ENCODE data around the gene SMR3A.

Gene SMR3A

DNA sequence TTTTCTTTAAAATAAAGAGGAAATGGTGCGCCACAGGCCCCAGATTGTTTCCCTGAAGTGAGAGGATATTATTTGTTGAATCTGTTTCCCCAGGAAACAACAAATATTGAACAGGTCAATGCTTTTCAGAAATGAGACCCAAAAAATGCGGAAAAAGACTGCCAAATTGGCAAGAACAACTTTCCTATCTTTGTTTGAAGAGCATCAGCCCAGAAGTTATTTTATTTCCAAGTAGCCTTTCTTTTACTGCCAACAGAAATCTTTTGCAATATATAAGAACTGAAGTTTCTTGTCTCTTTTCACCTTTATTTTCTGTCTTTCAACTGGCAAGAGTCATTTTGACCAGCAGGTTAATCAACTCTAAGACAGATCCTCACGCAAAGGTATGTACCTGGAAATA is at the start of gene SMR3A:
SMR3A (plus strand) TSS at position 301 of the 400 bp plus-strand sequence. CDS start 1,356 bp downstream, outside the sequence.
- DNase-seq (ENCODE audit: low read depth in 3 of 3), result no peak

DNA sequence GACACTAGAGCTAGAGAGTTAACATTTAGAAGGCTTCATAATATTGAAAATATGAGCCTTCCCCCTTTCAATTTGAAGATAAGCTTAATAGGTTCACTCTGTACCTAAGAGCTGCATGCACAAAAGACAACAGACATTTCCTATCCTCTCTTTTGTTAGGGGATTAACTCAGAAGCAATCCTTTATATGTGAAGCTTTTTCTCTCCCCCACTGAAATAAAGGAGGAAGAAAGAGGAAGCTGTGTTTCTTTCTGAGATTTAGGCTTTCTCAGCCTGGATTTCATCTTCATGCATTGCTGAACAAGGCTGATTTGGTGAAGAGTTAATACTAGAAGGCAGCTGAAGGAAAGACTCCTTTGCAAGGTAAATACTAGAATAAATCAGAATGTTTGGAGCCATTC is 46.8 kb upstream of the SMR3A start:
- DNase-seq (ENCODE audit: low read depth in 3 of 3), result no peak

DNA sequence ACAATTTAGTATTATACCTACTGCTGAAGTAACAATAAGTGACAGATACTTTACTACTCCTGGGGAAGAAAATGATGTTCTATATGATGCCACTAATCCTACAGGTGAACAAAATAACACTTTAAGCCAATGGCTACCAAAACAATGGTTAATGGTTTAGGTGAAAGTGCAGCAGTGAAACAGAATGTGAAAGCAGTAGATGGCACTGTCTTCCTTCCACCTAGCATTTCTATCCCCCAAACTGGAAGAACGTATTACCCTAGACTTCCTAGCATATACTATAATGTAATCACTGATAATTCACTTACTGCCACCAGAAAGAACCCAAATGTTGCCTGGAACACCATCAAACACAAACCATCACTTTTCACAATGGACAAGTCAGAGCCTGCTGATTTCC is 44.6 kb upstream of the SMR3A start:
- DNase-seq (ENCODE audit: low read depth in 3 of 3), result no peak

DNA sequence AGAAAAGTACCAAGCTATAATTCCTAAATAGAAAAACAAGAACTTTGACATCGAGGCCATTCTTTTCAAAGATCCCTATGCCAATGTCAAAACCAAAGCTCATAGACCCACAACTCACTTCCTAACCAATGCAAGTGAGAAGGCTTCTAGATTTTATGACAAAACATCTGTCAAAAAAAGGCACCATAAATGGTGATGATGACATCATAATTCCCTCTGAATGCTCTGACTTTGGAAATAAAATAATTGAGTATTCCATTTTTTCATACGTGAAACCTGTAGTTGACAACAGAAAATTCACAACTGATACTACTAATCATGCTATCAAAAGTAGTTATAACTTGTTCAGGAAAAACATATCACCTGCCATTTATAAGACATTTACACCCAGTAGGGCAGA is 34.5 kb upstream of the SMR3A start:
- no peak for DNase-seq (ENCODE audit: low read depth in 3 of 3)

DNA sequence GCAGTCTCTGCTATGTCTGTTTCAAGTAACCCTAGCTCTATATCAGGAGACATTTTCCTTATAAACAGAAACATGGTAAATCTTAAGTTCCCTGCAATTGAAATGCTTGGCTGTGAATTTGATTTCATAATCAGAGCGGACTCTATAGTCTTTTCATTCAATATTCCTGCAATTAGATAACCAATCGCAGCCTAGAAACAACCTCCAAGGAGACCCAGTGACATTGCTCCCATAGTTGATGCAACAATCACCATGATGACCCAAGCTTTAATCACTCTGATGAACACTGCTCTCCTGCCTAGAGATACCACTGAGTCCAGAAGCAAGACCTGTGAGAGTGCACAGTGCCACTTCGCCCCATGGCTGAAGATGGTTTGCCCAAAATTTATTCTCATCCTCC is 25.9 kb upstream of the SMR3A start, which contains the start of gene CABS1:
CABS1 (plus strand) TSS at position 301 of the 400 bp plus-strand sequence; CDS start at position 360, 59 bp downstream.
- no peak for DNase-seq (ENCODE audit: low read depth in 3 of 3)

DNA sequence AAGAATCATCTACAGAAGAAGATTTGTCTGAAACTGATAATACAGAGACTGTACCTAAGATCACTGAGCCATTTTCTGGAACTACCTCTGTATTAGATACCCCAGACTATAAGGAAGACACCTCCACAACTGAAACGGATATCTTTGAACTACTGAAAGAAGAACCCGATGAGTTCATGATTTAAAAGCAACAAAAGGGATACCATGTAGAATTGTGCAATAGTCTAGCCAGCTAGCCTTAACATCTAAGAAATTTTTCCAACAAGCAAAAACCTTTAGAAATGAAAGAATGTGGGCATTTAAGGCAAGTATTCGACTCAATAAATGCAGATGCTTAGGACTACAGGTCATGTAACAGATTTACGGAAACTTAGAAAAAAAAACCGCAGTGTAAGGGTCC is 24.5 kb upstream of the SMR3A start:
- DNase-seq (ENCODE audit: low read depth in 3 of 3), result no peak

DNA sequence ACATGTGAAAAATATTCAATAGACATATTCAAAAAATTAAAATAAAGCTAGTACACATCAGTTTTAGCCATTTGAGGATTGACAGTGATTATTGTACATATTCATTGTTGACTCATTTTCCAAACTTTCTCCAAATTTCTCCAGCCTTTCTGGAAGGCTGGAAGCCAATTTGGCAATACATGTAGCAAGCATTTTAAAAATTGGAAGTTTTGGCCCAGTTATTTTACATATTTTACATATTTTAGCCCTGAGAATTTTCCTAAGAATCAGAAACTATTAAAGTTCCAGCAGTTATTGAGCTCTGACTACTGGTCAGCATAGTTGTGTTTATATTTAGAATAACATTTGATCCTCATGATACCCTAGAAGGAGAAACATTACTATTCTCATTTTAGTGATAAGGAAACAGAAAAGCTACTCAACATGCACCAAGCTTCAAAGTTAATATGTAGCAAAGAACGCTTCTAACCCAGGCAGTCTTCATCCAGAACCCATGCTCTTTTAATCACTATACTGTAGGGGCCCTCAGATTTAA is 22.6 kb upstream of the SMR3A start:
- no peak for DNase-seq (ENCODE audit: low read depth in 3 of 3)

DNA sequence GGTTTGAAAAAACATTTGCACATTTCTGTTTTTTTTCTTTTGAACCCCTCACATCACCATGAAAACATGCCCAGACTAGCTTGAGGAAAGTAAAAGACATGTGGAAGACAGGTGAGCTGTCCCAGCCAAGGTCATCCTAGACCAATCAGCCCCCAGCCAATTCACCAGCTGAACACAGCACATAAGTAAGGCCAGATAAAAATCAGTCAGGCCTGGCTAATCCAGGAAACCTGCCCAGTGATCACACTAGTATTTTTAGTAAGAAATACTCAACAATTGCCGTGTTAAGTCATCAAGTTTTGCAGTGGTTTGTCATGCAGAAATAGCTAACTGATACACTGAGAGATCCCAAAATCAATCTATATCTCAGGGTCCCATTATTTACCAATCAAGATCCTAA is 4.4 kb upstream of the SMR3A start:
- no peak for DNase-seq (ENCODE audit: low read depth in 3 of 3)

DNA sequence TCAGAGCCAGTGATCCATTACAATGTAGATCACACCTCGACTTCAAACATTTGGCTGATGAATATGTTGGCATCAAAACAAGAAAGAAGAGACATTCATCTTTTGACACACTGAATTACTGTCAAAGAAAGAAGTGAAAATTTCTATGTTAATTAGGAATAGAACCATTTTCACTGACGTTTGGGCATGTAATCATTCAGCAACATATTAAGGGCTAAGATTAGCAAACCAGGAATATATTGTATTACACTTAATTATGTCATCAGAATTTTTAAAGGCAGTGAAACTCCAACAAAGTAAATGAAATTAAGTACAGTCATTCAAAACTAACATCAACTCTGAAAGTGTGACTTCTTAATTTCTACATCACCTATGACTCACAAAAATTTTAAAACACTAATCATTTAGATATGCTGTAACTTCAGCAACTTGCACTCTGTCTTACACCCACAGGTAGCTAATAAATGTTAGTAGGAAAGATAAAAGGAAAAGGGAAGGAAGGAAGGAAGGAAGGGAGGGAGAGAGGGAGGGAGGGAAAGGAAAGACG is 1.4 kb upstream of the SMR3A start:
- no peak for DNase-seq (ENCODE audit: low read depth in 3 of 3)

DNA sequence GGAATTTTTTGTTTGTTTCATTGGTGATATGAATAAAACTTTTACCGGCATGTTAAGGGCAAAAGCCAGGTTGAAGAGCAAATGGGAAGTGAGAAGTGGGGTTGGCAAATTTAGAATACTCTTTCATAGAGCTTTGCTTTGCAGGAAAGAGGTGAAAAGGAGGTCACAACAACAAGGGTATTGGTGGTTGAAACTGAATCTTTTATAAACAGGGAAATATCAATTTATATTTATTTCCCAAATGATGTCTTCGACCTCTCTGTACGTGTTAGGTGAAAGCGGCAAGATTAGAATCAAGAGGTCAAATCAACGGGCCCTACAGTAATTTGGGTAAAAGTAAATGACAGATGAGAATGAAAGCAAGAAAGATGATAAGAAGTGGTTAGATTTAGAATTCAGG is 3.4 kb downstream of the SMR3A start:
- no peak for DNase-seq (ENCODE audit: low read depth in 3 of 3)

DNA sequence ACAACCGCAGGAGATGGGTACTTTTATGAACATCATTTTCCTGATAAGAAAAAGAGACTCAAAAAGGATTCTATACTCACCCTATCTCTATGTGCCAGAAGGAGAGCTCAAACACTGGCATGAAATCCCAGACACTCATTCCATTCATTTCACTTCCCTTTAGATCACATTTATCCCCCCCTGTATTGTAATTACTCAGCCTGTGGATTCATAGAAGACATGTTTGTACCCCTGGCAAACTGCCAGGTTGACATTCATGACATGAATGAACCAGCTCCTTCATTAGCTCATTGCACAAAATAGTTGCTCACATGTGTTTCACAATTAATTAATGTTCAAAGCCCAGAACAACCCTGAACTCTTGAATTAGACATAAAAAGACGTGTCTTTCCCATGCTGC is 4.9 kb downstream of the SMR3A start:
- no peak for DNase-seq (ENCODE audit: low read depth in 3 of 3)

DNA sequence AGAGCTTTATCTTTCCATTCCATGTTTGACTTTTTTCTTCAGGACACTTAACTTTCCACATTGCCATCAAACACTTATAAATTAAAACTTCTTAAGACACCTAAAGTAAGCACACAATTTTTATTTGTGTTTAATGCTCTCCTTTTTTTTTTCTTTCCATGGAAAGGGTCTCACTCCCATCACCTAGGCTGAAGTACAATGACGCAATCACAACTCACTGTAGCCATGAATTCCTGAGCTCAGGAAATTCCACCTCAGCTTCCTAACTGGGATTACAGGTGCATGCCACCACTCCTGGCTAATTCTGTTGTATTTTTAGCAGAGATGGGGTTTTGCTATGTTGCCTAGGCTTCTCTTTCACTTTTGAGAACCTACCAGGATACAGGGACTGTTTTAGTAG is 7.3 kb downstream of the SMR3A start:
- no peak for DNase-seq (ENCODE audit: low read depth in 3 of 3)

DNA sequence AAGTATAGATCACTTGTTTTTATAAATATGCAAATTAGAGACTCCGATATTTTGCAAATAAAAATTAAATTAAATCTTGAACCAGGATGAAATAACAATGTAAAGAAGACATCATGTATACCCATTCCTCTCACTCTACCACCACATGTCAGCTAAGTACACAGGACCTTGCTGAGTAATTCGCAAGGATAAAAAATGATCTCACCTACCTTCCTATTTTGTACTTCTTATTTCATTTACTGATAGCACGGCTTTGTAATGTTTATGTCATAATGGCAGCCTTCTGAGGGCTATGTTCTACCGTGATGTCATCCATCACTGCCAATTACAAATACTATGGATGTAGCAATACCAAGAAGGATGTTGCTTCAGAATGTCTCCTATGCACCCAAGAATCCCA is 11.4 kb downstream of the SMR3A start:
- DNase-seq (ENCODE audit: low read depth in 3 of 3), result no peak

DNA sequence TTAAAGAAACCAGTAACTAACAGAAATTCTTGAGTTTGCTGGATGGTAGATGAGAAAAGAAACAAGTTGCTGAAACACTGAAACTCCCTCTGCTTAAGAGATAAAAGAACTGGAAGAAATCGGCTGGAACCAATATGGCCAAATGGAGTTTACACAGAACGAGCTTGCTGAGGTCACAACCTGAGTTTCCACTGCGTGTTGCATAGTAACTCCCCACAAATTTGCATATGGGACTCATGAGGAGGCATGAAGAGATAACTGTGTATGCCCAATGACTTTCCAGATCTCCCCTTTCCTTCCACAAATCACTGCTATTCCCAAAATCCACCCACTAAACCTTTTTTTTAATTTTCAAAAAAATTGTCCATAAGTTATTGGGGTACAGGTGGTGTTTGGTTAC is 12.2 kb downstream of the SMR3A start:
- no peak for DNase-seq (ENCODE audit: low read depth in 3 of 3)

DNA sequence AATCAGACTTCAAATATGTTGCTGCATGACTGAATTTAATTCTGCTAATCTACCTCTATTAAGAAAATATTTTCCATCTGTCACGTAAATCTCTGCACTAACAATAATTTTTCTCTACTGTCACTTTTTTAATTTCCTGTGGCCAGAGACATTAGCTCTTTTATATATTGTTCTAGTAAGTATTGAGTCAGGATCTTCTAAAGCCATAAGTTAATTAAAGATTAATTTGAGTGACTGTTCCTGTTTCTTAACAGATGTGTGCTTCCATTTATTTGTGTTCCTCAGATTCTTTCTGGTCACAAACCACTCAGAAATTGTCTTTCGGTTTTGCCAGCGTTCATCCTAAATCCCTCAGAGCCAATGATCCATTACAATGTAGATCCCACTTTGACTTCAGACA is 20.0 kb downstream of the SMR3A start:
- no peak for DNase-seq (ENCODE audit: low read depth in 3 of 3)

DNA sequence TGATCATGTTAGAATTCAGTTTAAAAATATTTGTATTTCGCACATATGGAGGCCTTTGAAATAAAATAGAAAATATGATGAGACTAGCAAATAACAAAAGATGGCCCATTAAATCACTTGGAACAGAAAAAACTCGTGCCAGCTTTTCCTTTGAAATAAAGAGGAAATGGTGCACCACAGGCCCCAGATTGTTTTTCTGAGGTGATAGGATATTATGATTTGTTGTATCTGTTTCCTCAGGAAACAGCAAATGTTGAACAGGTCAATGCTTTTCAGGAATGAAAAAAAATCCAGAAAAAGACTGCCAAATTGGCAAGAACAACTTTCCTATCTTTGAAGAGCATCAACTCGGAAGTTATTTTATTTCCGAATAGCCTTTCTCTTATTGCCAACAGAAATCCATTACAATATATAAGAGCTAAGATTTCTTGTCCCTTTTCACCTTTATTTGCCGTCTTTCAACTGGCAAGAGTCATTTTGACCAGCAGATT is 22.2 kb downstream of the SMR3A start, which contains the start of gene SMR3B:
SMR3B (plus strand) TSS at position 441 of the 491 bp plus-strand sequence. CDS start 1,380 bp downstream, outside the sequence.
- DNase-seq (ENCODE audit: low read depth in 3 of 3), result no peak

DNA sequence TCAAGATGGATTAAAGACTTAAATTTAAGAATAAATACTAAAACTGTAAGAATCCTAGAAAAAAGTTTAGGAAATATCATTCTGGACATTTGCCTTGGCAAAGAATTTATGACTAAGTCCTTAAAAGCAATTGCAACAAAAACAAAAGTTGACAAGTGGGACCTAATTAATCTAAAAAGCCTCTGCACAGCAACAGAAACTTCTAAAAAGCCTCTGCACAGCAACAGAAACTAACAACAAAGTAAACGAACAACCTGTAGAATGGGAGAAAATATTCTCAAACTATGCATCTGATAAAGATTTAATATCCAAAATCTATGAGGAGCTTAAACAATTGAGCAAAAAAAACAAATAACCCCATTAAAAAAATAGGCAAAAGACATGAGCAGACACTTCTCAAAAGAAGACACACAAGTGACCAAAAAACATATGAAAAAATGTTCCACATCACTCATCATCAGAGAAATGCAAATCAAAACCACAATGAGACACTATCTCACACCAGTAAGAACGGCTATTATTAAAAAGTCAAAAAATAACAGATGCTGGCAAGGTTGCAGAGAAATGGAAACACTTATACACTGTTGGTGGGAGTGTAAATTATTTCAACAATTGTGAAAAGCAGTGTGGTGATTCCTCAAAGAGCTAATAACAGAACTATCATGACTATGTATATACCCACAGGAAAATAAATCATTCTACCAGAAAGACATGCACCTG is 31.7 kb downstream of the SMR3A start:
- no peak for DNase-seq (ENCODE audit: low read depth in 3 of 3)

DNA sequence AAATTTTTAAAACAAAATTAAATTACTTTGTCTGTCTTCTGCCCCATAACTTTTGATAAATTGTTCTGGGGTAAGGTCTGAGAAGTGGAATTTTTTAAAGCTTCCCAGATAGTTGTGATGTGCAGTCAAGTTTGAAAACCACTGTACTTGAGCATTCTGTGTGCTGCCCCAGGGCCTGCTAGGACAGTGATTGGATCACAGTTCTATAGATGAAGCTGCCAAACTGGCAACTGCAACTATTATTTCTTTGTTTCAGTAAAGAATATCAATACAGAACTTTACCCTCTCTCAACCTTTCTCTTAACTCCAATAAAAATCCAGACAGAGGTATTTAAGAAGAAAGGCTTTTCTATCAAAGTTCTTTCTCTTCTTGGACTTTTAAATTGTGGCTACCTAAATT is 37.0 kb downstream of the SMR3A start, which contains the start of gene OPRPN:
OPRPN (plus strand) TSS at position 361 of the 400 bp plus-strand sequence. CDS start 1,346 bp downstream, outside the sequence.
- no peak for DNase-seq (ENCODE audit: low read depth in 3 of 3)

DNA sequence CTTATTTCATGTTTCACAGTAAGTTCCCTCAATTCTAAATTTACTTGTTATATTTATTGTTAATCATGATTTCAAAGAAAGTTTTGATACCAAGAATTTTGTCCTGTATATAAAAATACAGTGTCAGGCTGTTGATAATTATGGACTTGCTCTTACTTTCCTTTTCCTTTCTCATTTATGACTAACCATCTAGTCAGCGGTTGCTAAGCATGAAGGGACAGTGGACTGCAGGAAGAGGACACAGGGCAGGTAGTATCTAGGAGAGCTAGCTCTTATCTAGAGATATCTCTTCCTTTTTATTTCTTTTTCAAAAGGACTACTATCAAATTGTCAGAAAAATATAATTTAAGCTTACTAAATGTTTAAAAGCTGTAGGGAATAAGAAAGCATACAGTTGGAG is 38.8 kb downstream of the SMR3A start:
- no peak for DNase-seq (ENCODE audit: low read depth in 3 of 3)

DNA sequence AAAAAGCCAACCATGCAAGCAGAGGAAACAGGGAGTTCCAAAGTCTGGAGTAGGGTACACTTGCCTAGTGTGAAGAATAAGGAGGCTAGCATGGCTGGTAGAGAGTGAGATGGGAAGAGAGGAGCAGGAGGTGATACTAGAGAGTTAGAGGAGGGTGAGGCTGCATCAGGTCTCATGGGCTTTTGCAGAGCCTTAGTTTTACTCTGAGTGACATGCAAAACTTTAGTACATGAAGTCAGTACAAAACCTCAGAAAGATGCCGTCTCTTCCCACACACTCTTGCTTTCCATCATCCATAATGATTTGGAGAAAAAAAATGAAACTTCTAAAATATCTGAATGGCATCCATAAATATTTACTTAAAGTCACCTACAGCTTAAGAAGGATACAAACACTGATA is 42.2 kb downstream of the SMR3A start:
- no peak for DNase-seq (ENCODE audit: low read depth in 3 of 3)

DNA sequence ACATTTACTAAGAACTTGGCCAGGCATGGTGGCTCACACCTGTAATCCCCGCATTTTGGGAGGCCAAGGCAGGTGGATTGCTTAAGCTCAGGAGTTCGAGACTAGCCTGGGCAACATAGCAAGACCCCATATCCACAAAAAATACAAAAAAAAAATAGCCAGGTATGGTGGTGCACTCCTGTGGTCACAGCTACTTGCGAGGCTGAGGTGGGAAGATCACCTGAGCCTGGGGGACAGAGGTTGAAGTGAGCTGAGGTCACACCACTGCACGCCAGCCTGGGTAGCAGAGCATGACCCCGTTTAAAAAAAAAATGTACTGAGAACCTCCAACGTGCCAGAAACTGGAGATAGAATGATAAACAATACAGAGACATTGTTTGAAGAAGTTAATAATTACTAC is 45.2 kb downstream of the SMR3A start:
- DNase-seq (ENCODE audit: low read depth in 3 of 3), result no peak

Data from stimulated activated CD4-positive, alpha-beta T cell treated with anti-CD3 and anti-CD28 coated beads, TNF-alpha, amount 100 ng/mL, for 4 hours (primary cell).